Astrocyte of the cerebellum (primary cell): ENCODE measurements around the gene FEV.

Experiments
- DNase-seq: peaks from one replicate; pipeline ENCODE4 v3.0.0-alpha.2; 2011; ENCODE audit warnings: low read depth
- H3K4me3 ChIP-seq: 2 replicates; pipeline ENCODE4 v1.5.1; 2011; ENCODE audit warnings: mild to moderate bottlenecking, low read depth, low read length, moderate library complexity
- CTCF ChIP-seq: IDR thresholded peaks from 2 replicates; pipeline ENCODE4 v1.5.1; 2012; ENCODE audit warnings: low read length, low read depth, moderate library complexity, mild to moderate bottlenecking; ENCODE audit errors: missing control alignments
- in situ Hi-C: cut with HindIII; loops from 2 replicates; pipeline ENCODE4 v1.10.0; 2017; ENCODE audit warnings: low sequenced_read_pairs

FEV gene

GRCh38 chr2:219017201-219017931 is 32.4 kb upstream of the FEV start:
- in situ Hi-C loops: no loop called here
- TF ChIP-seq CTCF: no peak
- no peak overlapping the region for H3K4me3 ChIP-seq
- DNase-seq: no peak

- no peak for TF ChIP-seq CTCF
- no peak overlapping the region for H3K4me3 ChIP-seq
- no peak for DNase-seq
- in situ Hi-C loops: no loop called here
These were observed 31.7 kb upstream of the FEV start for GRCh38 chr2:219016721-219017120.

- no peak for TF ChIP-seq CTCF
- no peak for DNase-seq
- in situ Hi-C loops: no loop called here
- H3K4me3 ChIP-seq: no peak overlapping the region
These were observed 25.9 kb upstream of the FEV start for GRCh38 chr2:219010873-219011272.

GRCh38 chr2:219010162-219010756 is 25.3 kb upstream of the FEV start:
- peak; percentile 20 for TF ChIP-seq CTCF
- in situ Hi-C loops: no loop called here

GRCh38 chr2:219009294-219009693 is 24.3 kb upstream of the FEV start:
- no peak for DNase-seq
- no peak for TF ChIP-seq CTCF
- H3K4me3 ChIP-seq: no peak overlapping the region
- in situ Hi-C loops: no loop called here

More at GRCh38 chr2:219010162-219010756, 25.3 kb upstream of the FEV start:
- H3K4me3 ChIP-seq: no peak overlapping the region
- DNase-seq: no peak

GRCh38 chr2:219003979-219004378 is 19.0 kb upstream of the FEV start:
- in situ Hi-C loops: no loop called here
- H3K4me3 ChIP-seq: no peak overlapping the region
- no peak for TF ChIP-seq CTCF
- no peak for DNase-seq
